ENCODE results near the gene MRPL3.
A peak's percentile ranks its signal among the peaks of the same experiment; 100 is the strongest.

The MRPL3 gene

DNA sequence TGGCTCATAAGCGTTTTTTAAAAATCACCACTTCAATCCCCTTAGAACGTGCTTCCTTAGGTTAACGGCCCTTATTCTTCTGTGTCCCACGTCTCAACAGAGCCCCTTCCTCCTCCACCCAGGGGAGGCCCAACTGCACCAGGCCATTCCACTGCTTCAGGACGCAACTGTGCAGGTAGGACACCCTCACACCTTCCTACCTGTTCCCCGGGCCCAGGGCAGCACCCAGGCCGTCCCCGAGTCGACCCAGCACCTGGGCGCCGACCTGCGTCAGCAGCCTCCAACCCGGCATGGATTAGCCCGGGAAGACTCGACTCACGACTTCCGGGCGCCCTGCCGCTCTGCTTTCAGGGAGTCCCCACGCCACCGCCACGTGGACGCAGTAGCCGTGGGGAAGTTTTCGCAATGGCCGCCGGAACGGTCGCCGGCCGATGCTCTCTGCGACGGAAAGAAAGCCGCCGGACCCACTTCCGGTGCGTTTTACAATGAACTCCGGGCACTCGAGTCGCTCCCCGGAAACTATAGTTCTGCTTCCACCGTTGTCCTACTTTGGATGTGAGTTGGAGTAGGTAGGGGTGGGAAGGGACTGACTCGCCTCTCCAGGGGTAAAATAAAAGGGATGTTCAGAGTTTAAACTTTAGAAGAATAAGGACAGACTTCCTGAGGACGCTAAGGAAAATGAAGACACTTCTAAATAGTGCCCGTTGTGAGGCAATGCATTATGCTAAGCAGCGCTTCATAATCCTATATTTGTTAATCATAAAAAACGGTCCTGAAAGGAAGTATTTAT is at the start of gene MRPL3:
Gene MRPL3, minus strand, starts transcription at position 442 of the 790 bp plus-strand sequence. Its CDS starts 150 bp downstream, at position 292.
- peak; percentile 62 to 68 for DNase-seq (ENCODE audit: low read depth in 2 of 2)

DNA sequence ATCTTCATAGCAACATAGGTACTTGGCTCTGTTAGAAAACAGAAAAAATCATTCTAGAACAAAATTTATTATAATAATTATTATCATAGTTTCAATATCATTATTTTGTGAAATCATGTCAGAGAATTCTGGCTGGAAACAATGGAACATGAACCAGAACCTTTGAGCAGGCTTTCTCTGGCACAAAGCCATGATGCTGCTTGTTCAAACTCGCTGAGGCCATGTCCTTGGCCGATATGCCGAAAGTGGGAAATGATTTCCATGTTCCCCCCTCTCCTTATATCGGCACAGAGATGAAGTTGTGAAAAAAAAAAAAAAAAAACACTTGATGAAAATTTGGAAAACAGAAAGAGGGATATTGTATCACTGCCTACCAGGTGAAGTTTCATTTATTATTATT is 49.0 kb upstream of the MRPL3 start:
- DNase-seq (ENCODE audit: low read depth in 2 of 2) = no peak

DNA sequence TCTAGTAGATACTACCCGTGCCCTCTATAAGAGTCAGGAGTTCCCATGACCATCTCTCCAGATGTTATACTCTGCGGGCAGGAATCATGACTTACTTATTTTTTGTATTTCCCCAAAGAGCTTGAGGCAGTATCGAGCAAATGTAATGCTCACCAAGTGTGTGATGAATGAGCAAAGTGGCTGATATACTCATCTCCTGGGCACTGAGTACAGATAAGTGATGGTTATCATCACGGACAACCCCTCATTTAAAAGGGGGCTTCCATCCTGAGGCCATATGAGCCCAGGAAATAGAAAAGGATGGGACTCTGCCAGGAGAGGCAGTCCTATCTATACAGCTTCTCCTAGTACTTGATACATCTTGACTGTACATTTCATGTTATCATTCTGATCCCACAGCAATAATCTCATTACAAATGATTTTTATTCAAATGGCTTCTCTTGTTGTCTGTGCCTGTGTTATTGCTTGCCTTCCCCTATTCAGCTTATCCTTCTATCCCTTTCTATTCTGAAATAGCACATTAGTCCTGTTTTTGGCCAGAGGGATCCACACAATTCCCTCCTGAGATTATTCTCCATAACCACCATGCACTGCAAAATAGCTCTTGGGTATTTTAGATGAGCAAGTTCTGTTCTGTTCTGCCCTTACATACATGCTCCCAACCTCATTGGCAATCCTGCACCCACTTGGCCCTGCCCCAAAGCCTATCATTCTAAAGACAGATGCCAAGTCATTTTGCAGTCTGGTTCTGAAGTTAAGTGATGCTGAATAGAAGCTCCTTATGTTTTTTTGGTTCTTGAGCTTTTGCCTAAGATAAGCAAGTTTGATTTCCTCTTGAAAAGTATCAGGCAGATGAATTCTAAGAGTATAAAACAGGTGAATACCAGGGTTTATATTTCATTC is 48.0 kb upstream of the MRPL3 start:
- DNase-seq (ENCODE audit: low read depth in 2 of 2) = no peak

DNA sequence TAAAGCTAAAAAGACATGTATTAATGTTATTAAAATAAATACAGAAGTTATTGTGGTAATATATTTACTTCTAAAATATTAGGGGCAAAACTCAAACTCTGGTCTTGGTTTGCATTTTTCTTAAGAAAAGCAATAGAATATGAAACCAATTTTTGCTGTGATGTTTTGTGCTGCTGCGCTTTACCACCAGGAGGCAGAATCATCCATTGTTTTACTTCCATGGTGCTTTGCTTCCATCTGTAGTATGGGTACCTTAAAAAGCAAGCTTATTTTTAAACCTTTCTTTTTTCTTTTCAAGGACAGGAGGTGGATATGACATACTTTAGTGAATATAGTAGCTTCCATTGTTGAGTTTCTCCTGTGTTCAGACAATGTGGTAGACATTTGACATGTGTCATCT is 46.6 kb upstream of the MRPL3 start:
- no peak for DNase-seq (ENCODE audit: low read depth in 2 of 2)

DNA sequence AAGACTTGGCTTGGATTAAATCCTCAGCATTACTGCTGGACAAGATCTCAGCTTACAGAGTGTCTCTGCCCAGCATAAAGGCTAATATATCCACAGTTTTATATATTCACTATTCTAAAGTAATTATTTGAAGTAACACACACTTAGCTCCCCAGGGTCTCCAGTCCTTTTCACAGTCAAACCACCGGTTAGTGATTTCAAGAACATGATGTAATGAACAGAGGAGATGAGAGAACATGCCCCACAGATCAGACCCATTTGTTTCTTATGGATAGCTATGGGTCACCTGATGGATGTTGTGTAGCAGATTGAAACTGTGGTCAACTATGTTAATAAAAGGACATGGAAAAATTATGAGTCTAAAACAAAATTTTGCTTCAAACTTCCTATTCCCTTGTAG is 44.8 kb upstream of the MRPL3 start:
- no peak for DNase-seq (ENCODE audit: low read depth in 2 of 2)

DNA sequence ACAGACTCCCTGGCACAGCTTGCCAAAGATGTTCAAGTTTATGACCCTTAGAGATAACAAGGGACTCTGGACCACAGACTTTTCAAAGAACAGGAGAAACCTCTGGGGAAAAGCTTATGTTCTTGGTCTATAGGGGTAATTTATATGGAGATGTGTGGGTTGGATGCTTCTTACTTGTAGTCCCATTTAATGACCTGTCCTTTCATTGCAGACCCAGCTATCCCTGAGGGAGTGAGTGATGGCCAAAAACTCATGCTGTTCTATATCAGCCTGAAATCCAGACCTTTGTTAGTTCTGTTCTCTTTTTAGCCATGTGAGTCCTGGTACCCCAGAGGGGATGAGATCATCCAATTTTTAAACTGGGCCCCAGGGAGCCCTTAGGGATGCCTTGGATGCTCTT is 43.7 kb upstream of the MRPL3 start:
- DNase-seq (ENCODE audit: low read depth in 2 of 2) = no peak

DNA sequence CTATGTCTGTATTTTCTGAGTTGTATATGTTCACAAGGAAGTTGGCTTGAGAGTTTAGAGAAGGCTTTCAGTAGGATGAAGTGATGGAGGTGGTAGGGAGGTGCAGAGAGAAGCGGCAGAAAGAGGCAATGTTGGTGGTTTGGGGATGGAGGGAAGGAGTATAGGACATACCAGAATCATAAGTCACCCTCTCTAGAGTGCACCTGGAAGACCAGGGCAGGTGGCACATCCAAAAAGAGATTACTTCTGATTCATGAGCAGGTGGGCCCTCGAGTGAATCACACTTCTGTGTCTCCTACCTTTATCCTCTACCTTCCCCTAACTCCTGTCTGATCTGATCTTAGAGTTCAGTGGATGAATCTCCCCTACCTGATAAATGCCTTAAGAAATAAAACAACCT is 41.8 kb upstream of the MRPL3 start:
- DNase-seq (ENCODE audit: low read depth in 2 of 2) = no peak

DNA sequence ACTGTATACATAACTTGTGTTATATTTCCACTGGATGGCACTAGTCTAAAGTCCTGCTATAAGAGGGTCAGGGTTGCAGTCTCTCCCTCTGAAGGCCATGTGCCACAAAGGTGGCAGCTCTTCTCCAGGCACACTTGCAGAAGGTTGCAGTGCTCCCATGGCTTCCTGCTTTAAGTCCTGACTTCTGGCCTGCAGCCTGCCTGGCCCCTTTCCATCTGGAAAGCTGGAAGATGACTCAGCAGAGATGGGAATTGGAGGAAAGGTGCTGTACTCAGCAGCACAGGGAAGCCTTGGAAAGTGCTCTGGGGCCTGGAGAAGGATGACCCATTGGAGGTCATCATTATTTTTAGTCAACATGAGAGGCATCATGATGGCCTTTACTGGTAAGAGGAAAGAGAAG is 40.9 kb upstream of the MRPL3 start:
- no peak for DNase-seq (ENCODE audit: low read depth in 2 of 2)

DNA sequence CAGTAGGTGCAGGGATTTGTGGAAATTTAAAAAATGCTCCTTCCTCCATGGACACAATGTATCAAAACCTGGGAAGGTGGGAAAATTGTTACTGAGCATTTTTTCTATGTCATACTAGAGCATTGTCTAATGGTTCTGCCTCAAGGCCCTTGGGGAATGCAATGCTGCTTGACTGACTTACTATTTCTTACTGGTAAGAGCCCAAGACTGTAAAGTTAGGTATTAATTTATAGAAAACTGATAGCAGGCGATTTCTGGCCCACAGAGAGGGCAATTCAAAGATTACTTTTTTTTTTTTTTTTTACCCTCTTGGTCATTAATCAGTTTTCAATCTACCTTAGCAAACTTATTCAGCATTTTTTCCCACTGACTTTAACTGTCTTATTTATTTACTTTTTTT is 38.5 kb upstream of the MRPL3 start:
- DNase-seq (ENCODE audit: low read depth in 2 of 2) = no peak

DNA sequence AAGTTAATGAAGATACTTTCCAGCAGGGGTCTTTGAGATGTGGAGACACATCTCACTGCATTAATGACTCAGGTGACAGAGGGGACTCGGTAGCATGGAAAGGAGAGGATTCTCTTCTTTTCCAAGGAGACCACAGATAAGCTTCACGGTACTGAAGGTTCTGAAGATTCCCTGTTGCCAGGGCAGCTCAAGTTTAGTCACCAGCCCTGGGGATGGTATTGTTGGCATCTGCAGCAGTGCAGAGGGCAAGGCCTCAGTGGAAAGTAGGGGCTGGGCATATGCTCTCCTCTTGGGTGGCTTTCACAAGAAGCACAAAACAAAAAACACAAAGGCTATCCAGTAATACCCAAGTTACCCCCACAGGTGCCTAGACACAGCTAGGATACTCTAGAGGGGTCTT is 38.0 kb upstream of the MRPL3 start:
- DNase-seq (ENCODE audit: low read depth in 2 of 2) = no peak

DNA sequence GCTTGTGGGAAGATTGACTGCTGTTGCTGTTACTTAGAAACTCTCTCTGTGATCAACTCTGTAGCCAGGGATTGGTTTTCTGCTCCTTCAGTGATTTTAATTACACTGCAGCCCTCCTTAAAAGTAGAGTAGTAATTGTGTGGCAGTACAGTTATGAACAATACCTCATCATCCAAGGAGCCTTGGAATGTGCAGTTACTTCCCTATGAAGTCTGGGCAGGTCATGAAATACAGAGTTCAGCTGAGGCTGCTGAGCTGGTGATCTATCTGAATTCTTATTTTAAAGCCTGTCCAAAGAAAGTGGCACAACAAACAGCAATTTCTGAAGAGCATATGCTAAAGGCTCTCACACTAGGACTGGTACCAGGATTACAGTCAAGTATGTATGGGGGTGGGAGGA is 37.4 kb upstream of the MRPL3 start:
- DNase-seq (ENCODE audit: low read depth in 2 of 2) = no peak

DNA sequence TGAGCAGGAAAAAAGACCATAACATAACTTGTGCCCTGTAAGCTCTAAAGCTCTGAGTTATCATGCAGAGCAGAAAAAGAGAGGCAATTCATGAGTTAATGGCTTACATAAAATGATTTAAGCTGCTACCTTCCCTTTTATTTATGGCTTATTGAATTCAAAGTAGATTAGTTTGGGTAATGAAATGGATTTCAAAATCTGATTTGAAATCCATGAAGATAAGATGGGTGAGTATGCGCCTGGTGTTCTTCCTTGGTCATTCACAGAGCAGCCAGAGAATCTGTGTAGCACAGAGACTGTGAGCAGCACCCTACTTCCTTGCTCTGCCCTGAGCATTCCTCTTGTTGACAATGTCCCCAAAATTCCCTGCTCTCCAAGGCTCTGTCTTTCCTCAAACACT is 36.2 kb upstream of the MRPL3 start:
- no peak for DNase-seq (ENCODE audit: low read depth in 2 of 2)

DNA sequence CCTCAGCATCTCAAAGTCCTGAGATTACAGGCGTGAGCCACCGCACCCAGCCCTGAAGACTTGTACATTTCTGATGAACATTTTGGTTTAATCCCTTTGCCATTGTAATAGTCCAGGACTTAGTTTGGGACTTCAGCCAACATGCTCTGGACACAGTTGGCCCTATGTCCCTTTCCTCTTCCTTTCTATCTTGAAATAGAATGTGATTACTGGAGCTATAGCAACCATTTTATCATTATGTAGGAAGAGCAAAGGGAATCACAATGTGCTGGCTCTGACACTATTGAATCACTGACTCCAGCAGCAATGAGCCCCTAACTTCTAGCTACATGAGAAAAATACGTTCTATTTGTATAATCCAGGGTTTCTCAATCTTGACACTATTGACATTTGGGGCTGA is 34.8 kb upstream of the MRPL3 start:
- no peak for DNase-seq (ENCODE audit: low read depth in 2 of 2)

DNA sequence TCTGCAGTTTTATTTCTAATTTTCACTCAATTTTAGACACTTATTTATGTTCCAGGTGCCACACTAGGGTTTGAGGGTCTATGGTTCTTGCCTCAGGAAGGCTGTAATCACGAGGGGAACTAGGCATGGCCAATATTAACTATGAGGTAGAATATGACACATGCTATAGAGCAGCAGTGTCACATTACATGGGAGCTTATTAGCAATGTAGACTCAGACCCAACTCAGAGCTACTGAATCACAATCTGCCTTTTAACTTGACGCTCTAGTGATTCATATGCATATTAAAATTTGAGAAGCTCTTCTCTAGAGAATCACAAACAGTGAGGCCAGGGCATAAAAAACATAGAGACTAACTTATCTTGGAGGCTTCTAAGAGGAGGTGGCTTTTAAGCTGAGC is 32.8 kb upstream of the MRPL3 start:
- no peak for DNase-seq (ENCODE audit: low read depth in 2 of 2)

DNA sequence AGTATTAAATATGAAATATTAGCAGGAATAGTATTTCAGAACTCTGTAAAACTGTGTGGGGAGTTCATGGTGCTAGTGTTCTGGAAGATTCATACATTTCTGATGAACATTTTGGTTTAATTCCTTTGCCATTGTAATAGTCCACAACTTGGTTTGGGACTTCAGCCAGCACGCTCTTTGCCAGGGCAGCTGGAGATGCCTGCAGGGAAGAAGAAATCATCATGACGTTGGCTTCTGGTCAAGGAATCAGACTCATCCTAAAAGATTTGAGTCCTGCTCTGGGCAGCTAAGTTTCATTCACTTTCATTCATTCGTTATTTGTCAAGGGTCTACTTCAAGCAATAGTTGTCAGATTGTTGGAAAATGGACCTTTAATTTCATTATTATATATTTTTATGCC is 32.4 kb upstream of the MRPL3 start:
- no peak for DNase-seq (ENCODE audit: low read depth in 2 of 2)

DNA sequence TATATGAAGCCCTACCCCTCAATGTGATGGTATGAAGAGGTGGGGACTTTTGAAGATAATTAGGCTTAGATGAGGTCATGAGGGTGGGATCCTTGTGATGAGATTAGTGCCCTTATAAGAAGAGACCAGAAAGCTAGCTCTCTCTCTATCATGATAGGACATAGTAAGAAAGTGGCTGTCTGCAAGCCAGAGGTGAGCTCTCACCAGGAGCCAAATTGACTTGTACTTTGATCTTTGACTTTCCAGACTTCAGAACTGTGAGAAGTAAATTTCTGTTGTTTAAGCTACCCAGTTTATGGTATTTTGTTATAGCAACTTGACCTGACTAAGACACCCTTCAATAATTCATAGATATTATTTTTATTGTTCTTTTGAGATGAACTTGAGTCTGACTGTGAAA is 29.9 kb upstream of the MRPL3 start:
- no peak for DNase-seq (ENCODE audit: low read depth in 2 of 2)

DNA sequence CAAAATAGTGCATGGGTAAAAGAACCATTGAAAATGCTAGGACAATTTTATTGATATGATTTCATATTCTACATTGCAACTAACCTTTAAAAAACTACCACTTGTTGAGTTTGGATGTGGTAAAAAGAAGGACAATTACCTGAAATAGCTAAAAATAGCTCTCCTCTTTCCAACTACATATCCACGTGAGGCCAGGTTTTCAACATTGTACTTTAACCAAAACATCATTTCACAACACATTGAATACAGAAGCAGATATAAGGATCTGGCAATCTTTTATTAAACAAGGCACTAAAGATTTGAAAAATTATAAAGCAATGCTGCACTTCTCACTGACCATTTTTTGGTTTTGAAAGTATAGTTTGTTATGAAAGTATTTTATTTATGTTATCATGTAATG is 28.1 kb upstream of the MRPL3 start:
- no peak for DNase-seq (ENCODE audit: low read depth in 2 of 2)

DNA sequence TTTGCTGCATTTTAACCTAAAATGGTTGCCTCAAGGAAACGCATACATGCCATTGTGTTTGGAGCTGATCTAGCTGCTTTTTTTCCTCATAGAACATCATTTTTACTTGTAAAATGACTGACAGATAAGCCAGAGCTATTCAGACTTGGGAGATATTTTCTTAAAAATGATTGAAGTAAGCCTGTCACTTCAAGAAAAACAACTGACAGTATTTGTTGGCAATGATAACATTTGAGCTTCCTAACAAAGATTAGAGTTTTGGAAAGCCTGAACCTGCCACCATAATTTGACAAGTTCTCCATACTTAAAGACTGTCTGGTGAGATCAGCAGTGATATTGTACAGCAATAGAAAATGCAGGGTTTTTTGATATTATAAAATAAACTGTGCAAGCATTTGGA is 27.6 kb upstream of the MRPL3 start:
- DNase-seq (ENCODE audit: low read depth in 2 of 2) = no peak

DNA sequence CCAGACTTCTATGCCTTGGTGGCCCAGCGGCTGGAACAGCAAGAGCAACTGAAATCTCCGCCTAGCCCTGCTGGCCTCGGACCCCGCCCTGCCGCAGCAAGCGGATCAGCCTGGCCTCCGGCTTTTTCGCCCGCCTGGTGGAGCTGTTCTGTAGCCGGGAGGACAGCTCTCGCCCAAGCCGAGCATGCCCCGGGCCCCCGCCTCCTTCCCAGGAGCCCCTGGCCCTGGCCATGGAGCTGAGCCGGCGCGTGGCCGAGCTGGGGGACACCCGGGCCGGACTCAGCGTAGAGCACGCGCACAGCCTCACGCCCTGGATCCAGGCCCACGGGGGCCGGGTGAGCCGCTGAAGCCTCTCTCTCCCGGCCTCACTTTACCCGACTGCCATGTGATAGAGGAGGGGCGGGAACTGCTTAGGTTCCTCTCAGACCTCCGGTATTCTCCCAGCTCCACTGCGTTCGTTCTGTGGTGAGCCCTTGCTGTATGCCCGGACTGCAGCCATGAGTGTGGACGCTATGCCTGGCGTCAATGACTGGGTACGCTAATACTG is 24.1 kb upstream of the MRPL3 start:
- DNase-seq (ENCODE audit: low read depth in 2 of 2) = no peak

DNA sequence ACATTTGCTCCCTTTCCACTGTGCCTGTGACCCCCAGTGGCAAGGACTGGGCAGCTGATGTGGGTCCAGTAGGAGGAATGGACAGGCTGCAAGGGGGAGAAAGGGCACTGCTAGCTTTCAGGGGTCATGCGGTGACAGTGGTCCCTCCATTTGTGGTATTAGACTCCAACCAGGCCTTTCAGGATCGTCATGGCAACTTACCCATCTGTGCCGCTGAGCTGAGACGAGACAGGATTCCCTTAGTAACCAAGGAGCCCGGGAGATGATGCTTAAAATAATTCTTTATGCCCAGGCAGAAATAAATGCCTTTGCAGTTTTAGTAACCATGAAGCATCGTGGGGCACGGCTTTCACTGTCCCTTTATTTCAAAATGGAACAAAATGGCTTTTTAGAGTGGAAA is 15.9 kb upstream of the MRPL3 start:
- DNase-seq (ENCODE audit: low read depth in 2 of 2) = no peak

DNA sequence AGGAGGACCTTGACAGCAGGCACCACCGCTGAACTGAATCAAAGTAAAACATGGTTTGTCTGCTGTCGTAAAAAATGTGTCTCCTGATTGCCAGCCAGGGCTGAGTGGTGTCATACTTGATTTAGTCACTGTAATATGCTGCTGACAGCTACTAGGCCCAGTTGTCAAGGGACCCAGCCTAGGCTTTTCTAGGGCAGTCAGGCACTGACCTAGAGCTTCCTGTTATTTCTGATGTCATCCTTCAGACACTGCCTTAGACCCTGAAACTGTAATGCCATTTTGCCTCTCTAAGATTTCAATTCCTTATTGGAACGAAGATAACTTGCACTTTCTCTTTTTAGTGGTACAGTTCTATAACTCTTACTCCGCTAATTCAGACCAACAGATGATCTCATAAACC is 2.6 kb upstream of the MRPL3 start:
- DNase-seq (ENCODE audit: low read depth in 2 of 2) = no peak

DNA sequence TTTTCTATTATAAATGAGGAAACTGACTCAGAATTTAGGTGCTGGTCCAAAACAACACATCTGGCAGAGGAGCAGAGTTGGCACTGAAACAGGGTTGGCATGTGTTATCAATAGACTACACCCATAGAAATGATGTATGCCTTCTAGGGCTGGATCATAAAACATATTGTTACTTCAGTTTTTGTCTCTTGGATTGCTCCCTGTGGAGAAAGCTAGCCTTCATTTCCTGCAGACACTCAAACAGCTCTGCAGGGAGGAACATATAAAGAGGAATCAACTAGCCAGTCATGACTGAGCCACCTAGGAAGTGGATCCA is 507 bp upstream of the MRPL3 start:
- DNase-seq (ENCODE audit: low read depth in 2 of 2) = no peak

DNA sequence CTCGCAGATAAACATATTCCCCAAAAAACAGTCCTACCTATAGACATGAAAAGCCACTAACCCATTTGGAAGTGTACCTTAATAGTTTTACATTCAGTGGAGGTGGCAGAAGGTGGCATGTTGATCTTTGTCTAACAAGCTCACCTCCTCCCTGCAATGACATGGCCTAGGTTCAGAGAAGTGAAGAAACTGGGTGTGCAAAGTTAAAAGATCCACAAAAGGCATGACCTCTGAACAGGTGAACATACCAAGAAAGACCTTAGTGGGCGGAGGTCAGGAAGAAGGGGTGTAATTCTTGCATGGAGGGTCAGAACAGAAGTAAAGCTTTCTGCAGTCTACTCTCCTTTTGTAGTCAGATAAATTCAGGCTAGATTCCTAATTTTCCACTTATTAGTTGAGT is 822 bp downstream of the MRPL3 start:
- DNase-seq (ENCODE audit: low read depth in 2 of 2) = no peak

All from activated CD8-positive, alpha-beta memory T cell treated with anti-CD3 and anti-CD28 coated beads for 4 hours (primary cell).